ENCODE data around the gene UTS2.
A peak's percentile ranks its signal among the peaks of the same experiment; 100 is the strongest.

The UTS2 gene
- long read RNA-seq = 0 reads

GRCh38 chr1:7852804-7853683 is at the start of gene UTS2:
UTS2 (minus strand) TSS chr1:7853065; CDS start chr1:7853003, 62 bp downstream.
- no peak for TF ChIP-seq REST (IDR thresholded peaks at IDR 0.05; ENCODE audit: insufficient replicate concordance, low read depth)
- no peak for TF ChIP-seq SPI1 (IDR thresholded peaks at IDR 0.05; ENCODE audit: borderline replicate concordance, low read depth)
- TF ChIP-seq POLR2AphosphoS5 (IDR thresholded peaks at IDR 0.05; ENCODE audit: low read depth) = no peak
- no peak for TF ChIP-seq GABPA (IDR thresholded peaks at IDR 0.05; ENCODE audit: low read depth)
- no peak for DNase-seq (ENCODE audit: low read depth in 1 of 2, low spot score in 1 of 2)
- Histone ChIP-seq H3K27me3 (ENCODE audit: insufficient read depth, poor library complexity, severe bottlenecking) (peaks cover 4% of the 10 kb centered on the region), H3K27ac (replicated peaks) (no peak within 1 kb of the TSS), H3K4me3 (replicated peaks; ENCODE audit: insufficient read depth, low read length) (no peak within 1 kb of the TSS)

- 0 out of 2 replicates have a peak overlapping the region, but pooled peaks have one; percentile 4 for H3K27ac ChIP-seq (replicated peaks)
- no peak overlapping the region for H3K4me3 ChIP-seq (replicated peaks; ENCODE audit: insufficient read depth, low read length)
- DNase-seq (ENCODE audit: low read depth in 1 of 2, low spot score in 1 of 2) = peak in 1 of 2 experiments; percentile 38
Measured at GRCh38 chr1:7899741-7900140, 46.9 kb upstream of the UTS2 start.

GRCh38 chr1:7898962-7899361 is 46.1 kb upstream of the UTS2 start:
- no peak for DNase-seq (ENCODE audit: low read depth in 1 of 2, low spot score in 1 of 2)
- Histone ChIP-seq H3K27ac (replicated peaks) (no peak overlapping the region), H3K27me3 (ENCODE audit: insufficient read depth, poor library complexity, severe bottlenecking) (no peaks in the 10 kb centered on the region), H3K4me3 (replicated peaks; ENCODE audit: insufficient read depth, low read length) (no peak overlapping the region)
- TF ChIP-seq CTCF (IDR thresholded peaks at IDR 0.05; ENCODE audit: insufficient read depth, low read length) (no peak), POLR2AphosphoS5 (IDR thresholded peaks at IDR 0.05; ENCODE audit: low read depth) (no peak), REST (IDR thresholded peaks at IDR 0.05; ENCODE audit: insufficient replicate concordance, low read depth) (no peak), GABPA (IDR thresholded peaks at IDR 0.05; ENCODE audit: low read depth) (no peak)

More at GRCh38 chr1:7899741-7900140, 46.9 kb upstream of the UTS2 start:
- TF ChIP-seq GABPA (IDR thresholded peaks at IDR 0.05; ENCODE audit: low read depth) = no peak
- TF ChIP-seq REST (IDR thresholded peaks at IDR 0.05; ENCODE audit: insufficient replicate concordance, low read depth) = no peak
- no peak for TF ChIP-seq CTCF (IDR thresholded peaks at IDR 0.05; ENCODE audit: insufficient read depth, low read length)
- no peaks in the 10 kb centered on the region for H3K27me3 ChIP-seq (ENCODE audit: insufficient read depth, poor library complexity, severe bottlenecking)

Data from HL-60 (cell line).